Measurements from ENCODE around the gene LURAP1L. TPM values are rescaled to one million over a fixed set of nuclear protein-coding genes. Genes with fewer than 3 reads are reported as not detected.

The LURAP1L gene
- total and polyA plus RNA-seq, 3 donors from 2014 or later, result 0.31 to 3.0 (median 0.74) TPM

GRCh38 chr9:12764150-12764549 lies 10.7 kb upstream of the LURAP1L start:
- H3K4me3 ChIP-seq, result no peak overlapping the region
- 82 to 93% methylated on average over 1 of the region's 1 CpG for WGBS, 2 donors
- H3K9me3 ChIP-seq, result no peaks in the 10 kb centered on the region
- DNase-seq, result no peak
- intact Hi-C loops (cut with DNase I; ENCODE audit: low total_unique reads), result no loop called here
- H3K27me3 ChIP-seq, result no peaks in the 10 kb centered on the region
- H3K36me3 ChIP-seq (ENCODE audit: low read depth, missing control alignments), result no peaks in the 10 kb centered on the region
- H3K27ac ChIP-seq, result no peak overlapping the region
- H3K4me1 ChIP-seq, result no peaks in the 10 kb centered on the region
- no peak for TF ChIP-seq POLR2A (IDR thresholded peaks at IDR 0.05)
- TF ChIP-seq CTCF (IDR thresholded peaks at IDR 0.05), result no peak

- WGBS, 2 donors, result 85 to 90% methylated on average over 1 of the region's 1 CpG
- H3K36me3 ChIP-seq (ENCODE audit: low read depth, missing control alignments), result no peaks in the 10 kb centered on the region
- intact Hi-C loops (cut with DNase I; ENCODE audit: low total_unique reads), result no loop called here
- no peaks in the 10 kb centered on the region for H3K27me3 ChIP-seq
- no peak overlapping the region for H3K4me3 ChIP-seq
- no peak for TF ChIP-seq POLR2A (IDR thresholded peaks at IDR 0.05)
- no peaks in the 10 kb centered on the region for H3K9me3 ChIP-seq
- no peaks in the 10 kb centered on the region for H3K4me1 ChIP-seq
- DNase-seq, result no peak
- H3K27ac ChIP-seq, result no peak overlapping the region
Observed at GRCh38 chr9:12765088-12765798, 9.6 kb upstream of the LURAP1L start.

GRCh38 chr9:12766357-12766756 lies 8.5 kb upstream of the LURAP1L start:
- no peak for DNase-seq
- no peaks in the 10 kb centered on the region for H3K27me3 ChIP-seq
- WGBS, 2 donors, result 42 to 76% methylated on average over 1 of the region's 1 CpG
- H3K9me3 ChIP-seq, result no peaks in the 10 kb centered on the region
- TF ChIP-seq POLR2A (IDR thresholded peaks at IDR 0.05), result no peak
- no peak for TF ChIP-seq CTCF (IDR thresholded peaks at IDR 0.05)
- H3K4me3 ChIP-seq, result no peak overlapping the region
- no peak overlapping the region for H3K27ac ChIP-seq
- H3K36me3 ChIP-seq (ENCODE audit: low read depth, missing control alignments), result no peaks in the 10 kb centered on the region
- H3K4me1 ChIP-seq, result no peaks in the 10 kb centered on the region
- intact Hi-C loops (cut with DNase I; ENCODE audit: low total_unique reads), result no loop called here

GRCh38 chr9:12770261-12770660 lies 4.6 kb upstream of the LURAP1L start:
- H3K27me3 ChIP-seq, result no peaks in the 10 kb centered on the region
- no peak for DNase-seq
- 66 to 79% methylated on average over 4 of the region's 4 CpGs for WGBS, 2 donors
- H3K4me1 ChIP-seq, result no peaks in the 10 kb centered on the region
- H3K9me3 ChIP-seq, result no peaks in the 10 kb centered on the region
- H3K27ac ChIP-seq, result no peak overlapping the region
- intact Hi-C loops (cut with DNase I; ENCODE audit: low total_unique reads), result no loop called here
- no peaks in the 10 kb centered on the region for H3K36me3 ChIP-seq (ENCODE audit: low read depth, missing control alignments)
- TF ChIP-seq POLR2A (IDR thresholded peaks at IDR 0.05) (no peak), CTCF (IDR thresholded peaks at IDR 0.05) (no peak)
- no peak overlapping the region for H3K4me3 ChIP-seq

GRCh38 chr9:12771891-12772290 lies 2.9 kb upstream of the LURAP1L start:
- no peaks in the 10 kb centered on the region for H3K4me1 ChIP-seq
- no peaks in the 10 kb centered on the region for H3K9me3 ChIP-seq
- no peaks in the 10 kb centered on the region for H3K27me3 ChIP-seq
- intact Hi-C loops (cut with DNase I; ENCODE audit: low total_unique reads), result no loop called here
- no peak overlapping the region for H3K27ac ChIP-seq
- H3K4me3 ChIP-seq, result no peak overlapping the region
- TF ChIP-seq CTCF (IDR thresholded peaks at IDR 0.05) (no peak), POLR2A (IDR thresholded peaks at IDR 0.05) (no peak)
- no peak for DNase-seq
- no peaks in the 10 kb centered on the region for H3K36me3 ChIP-seq (ENCODE audit: low read depth, missing control alignments)
- 78 to 85% methylated on average over 3 of the region's 3 CpGs for WGBS, 2 donors
